AG09309 (cell line): Measurements from ENCODE around the gene LRP1B.

Source experiments
- DNase-seq: peaks from one replicate; pipeline ENCODE4 v3.0.0-alpha.2; 2010; ENCODE audit warnings: low read depth
- H3K4me3 ChIP-seq: 2 replicates; pipeline ENCODE4 v1.5.1; 2011; ENCODE audit warnings: mild to moderate bottlenecking, low read depth, low read length, moderate library complexity; ENCODE audit not compliant: control insufficient read depth
- CTCF ChIP-seq: IDR thresholded peaks from 2 replicates; pipeline ENCODE4 v1.5.1; 2011; ENCODE audit warnings: mild to moderate bottlenecking, low read depth, low read length, inconsistent platforms; ENCODE audit not compliant: insufficient read depth, control insufficient read depth; ENCODE audit errors: missing control alignments

Gene LRP1B

GRCh38 chr2:141736466-141736865 is 394.4 kb downstream of the LRP1B start:
- TF ChIP-seq CTCF, result no peak
- H3K4me3 ChIP-seq, result no peak overlapping the region
- DNase-seq, result no peak

GRCh38 chr2:141728886-141729285 is 401.9 kb downstream of the LRP1B start:
- no peak for TF ChIP-seq CTCF
- no peak overlapping the region for H3K4me3 ChIP-seq
- no peak for DNase-seq

GRCh38 chr2:141728142-141728541 is 402.7 kb downstream of the LRP1B start:
- no peak for DNase-seq
- no peak for TF ChIP-seq CTCF
- H3K4me3 ChIP-seq, result no peak overlapping the region

GRCh38 chr2:141724426-141724825 is 406.4 kb downstream of the LRP1B start:
- DNase-seq, result no peak
- no peak overlapping the region for H3K4me3 ChIP-seq

GRCh38 chr2:141723814-141724213 is 407.0 kb downstream of the LRP1B start:
- TF ChIP-seq CTCF, result no peak

More at GRCh38 chr2:141724426-141724825, 406.4 kb downstream of the LRP1B start:
- no peak for TF ChIP-seq CTCF

GRCh38 chr2:141720476-141720875 is 410.3 kb downstream of the LRP1B start:
- TF ChIP-seq CTCF, result no peak
- no peak for DNase-seq
- H3K4me3 ChIP-seq, result no peak overlapping the region

More at GRCh38 chr2:141723814-141724213, 407.0 kb downstream of the LRP1B start:
- no peak for DNase-seq
- H3K4me3 ChIP-seq, result no peak overlapping the region

GRCh38 chr2:141714496-141714895 is 416.3 kb downstream of the LRP1B start:
- no peak for TF ChIP-seq CTCF
- DNase-seq, result no peak
- H3K4me3 ChIP-seq, result no peak overlapping the region
